K562 (cell line): ENCODE measurements around the gene BAG2. TPM values are rescaled to one million over a fixed set of nuclear protein-coding genes. Genes with fewer than 3 reads are reported as not detected.

Source experiments
- ATAC-seq: fragments of 200-7000 bp; cut with Tn5 transposase; 3 replicates; pipeline ENCODE4 v1.9.1; 2020; ENCODE audit warnings: moderate library complexity
- BruUV-seq: library from RNA; stranded (reverse); fragments of 400-500 nt; replicated peaks from 2 replicates; lab custom pipeline; 2021; lab: Mats Ljungman, UMichigan
- CTCF ChIA-PET: fragments of 300-600 bp; formaldehyde crosslinking; extraction: SDS; loops from one replicate; lab custom pipeline; 2021; ENCODE audit warnings: low intra/inter-chr PET ratio; lab: Yijun Ruan, JAX
- POLR2A ChIA-PET: fragments of 300-600, 350-650 bp; sonication (Branson Sonifier 250); formaldehyde crosslinking; extraction: SDS; loops from one replicate; lab custom pipeline; 2021; ENCODE audit warnings: antibody characterized with exemption, inconsistent platforms; lab: Yijun Ruan, JAX
- DNase-seq, 4 experiments: peaks; one replicate each; pipeline versions ENCODE4 v3.0.0 to v3.0.0-alpha.2; 2011 to 2018; ENCODE audit warnings: low spot score in 3 of 4, mixed read lengths in 3 of 4; ENCODE audit errors: extremely low read depth in 1 of 4
- FAIRE-seq: peaks from 2 replicates; lab custom pipeline; 2011; peaks lifted over from hg19 to GRCh38; lab: Jason Lieb, UNC
- H2AFZ ChIP-seq: 2 replicates; pipeline ENCODE4 v1.6.0; 2011; ENCODE audit warnings: low read depth, low read length, control low read depth, inconsistent platforms
- H3K27ac ChIP-seq: fragments of 200-600 bp; 3 replicates; pipeline ENCODE4 v1.8.0; 2011; ENCODE audit warnings: low read depth, mild to moderate bottlenecking, control low read depth, inconsistent platforms, low read length, moderate library complexity, mixed read lengths; ENCODE audit errors: extremely low read depth
- H3K27me3 ChIP-seq, 2 experiments: fragments of 300-600 bp in 1 of 2; 2 replicates in 1 of 2; 3 replicates in 1 of 2; pipeline versions ENCODE4 v1.6.0 to v1.8.0; 2011; ENCODE audit warnings: inconsistent platforms in 2 of 2, low read length in 2 of 2, mild to moderate bottlenecking in 1 of 2, mixed read lengths in 1 of 2, moderate library complexity in 1 of 2; ENCODE audit not compliant: control insufficient read depth in 2 of 2, insufficient read depth in 2 of 2
- H3K36me3 ChIP-seq: fragments of 300-600 bp; 3 replicates; pipeline ENCODE4 v1.8.0; 2011; ENCODE audit warnings: mild to moderate bottlenecking, low read length, inconsistent platforms; ENCODE audit not compliant: control insufficient read depth, insufficient read depth
- H3K4me1 ChIP-seq, 2 experiments: fragments of 200-600 bp in 1 of 2; replicated peaks in 1 of 2; 2 replicates in 1 of 2; 3 replicates in 1 of 2; pipeline versions ENCODE4 v1.5.1 to v1.8.0; 2011; ENCODE audit warnings: inconsistent platforms in 2 of 2, low read length in 2 of 2, mild to moderate bottlenecking in 1 of 2, mixed read lengths in 1 of 2, moderate library complexity in 1 of 2; ENCODE audit not compliant: control insufficient read depth in 2 of 2, insufficient read depth in 2 of 2
- H3K4me2 ChIP-seq: 2 replicates; pipeline ENCODE4 v1.6.1; 2011; ENCODE audit warnings: low read length, control low read depth, inconsistent platforms, mixed read lengths; ENCODE audit not compliant: insufficient read depth
- H3K4me3 ChIP-seq: fragments of 200-600 bp; sonication (generic), shearing (Covaris generic); 2 replicates; pipeline ENCODE4 v1.5.1; 2016; ENCODE audit warnings: control low read depth, inconsistent platforms
- H3K79me2 ChIP-seq: fragments of 200-600 bp; 3 replicates; pipeline ENCODE4 v1.8.0; 2011; ENCODE audit warnings: low read length, inconsistent platforms; ENCODE audit not compliant: control insufficient read depth, insufficient read depth
- H3K9ac ChIP-seq, 2 experiments: 2 replicates each; pipeline versions ENCODE4 v1.6.0 to v1.6.1; 2011; ENCODE audit warnings: low read depth in 2 of 2, low read length in 2 of 2, control low read depth in 1 of 2, inconsistent platforms in 1 of 2, mild to moderate bottlenecking in 1 of 2, mixed read lengths in 1 of 2; ENCODE audit not compliant: insufficient read depth in 1 of 2
- H3K9me1 ChIP-seq: one replicate; pipeline ENCODE4 v1.6.0; 2011; ENCODE audit warnings: inconsistent platforms, mild to moderate bottlenecking, low read length, moderate library complexity; ENCODE audit not compliant: control insufficient read depth, insufficient read depth
- H3K9me3 ChIP-seq: replicated peaks from 2 replicates; pipeline ENCODE4 v1.5.1; 2011; ENCODE audit warnings: low read depth, low read length, inconsistent platforms; ENCODE audit not compliant: control insufficient read depth, insufficient read depth
- H4K20me1 ChIP-seq: replicated peaks from 2 replicates; pipeline ENCODE4 v1.6.1; 2011; ENCODE audit warnings: low read length, inconsistent platforms, mixed read lengths; ENCODE audit not compliant: control insufficient read depth, insufficient read depth
- ARID2 ChIP-seq: fragments of 450-650 bp; IDR thresholded peaks from 2 replicates; pipeline ENCODE4 v1.6.1; 2017; ENCODE audit warnings: antibody characterized with exemption, mild to moderate bottlenecking
- HDAC8 ChIP-seq: fragments of 450-650 bp; IDR thresholded peaks from 2 replicates; pipeline ENCODE4 v1.6.1; 2016; ENCODE audit warnings: mild to moderate bottlenecking, missing genetic modification characterization, moderate library complexity, missing compliant biosample characterization
- SAP30 ChIP-seq: fragments of 200-600 bp; sonication (generic); IDR thresholded peaks from 2 replicates; pipeline ENCODE4 v1.6.1; 2012; ENCODE audit warnings: borderline replicate concordance, low read depth, mild to moderate bottlenecking, moderate library complexity, low read length, control low read depth, inconsistent platforms; ENCODE audit not compliant: insufficient read depth, poor library complexity, severe bottlenecking
- ZBTB40 ChIP-seq, 2 experiments: fragments of 450-650 bp in 1 of 2; sonication (generic) in 1 of 2; formaldehyde crosslinking in 1 of 2; IDR thresholded peaks; 2 replicates each; pipeline versions ENCODE4 v1.7.1 to v1.9.0; 2016 to 2022; ENCODE audit warnings: inconsistent platforms in 1 of 2, mild to moderate bottlenecking in 1 of 2, missing genetic modification reagents in 1 of 2
- ZNF197 ChIP-seq: fragments of 200-800 bp; sonication (Bioruptor generic); IDR thresholded peaks from 2 replicates; pipeline ENCODE4 v1.6.1; 2016; ENCODE audit warnings: low read depth, missing genetic modification characterization, missing compliant biosample characterization
- ZNF280A ChIP-seq: fragments of 450-650 bp; IDR thresholded peaks from 2 replicates; pipeline ENCODE4 v1.6.1; 2018; ENCODE audit warnings: mild to moderate bottlenecking, low read depth; ENCODE audit not compliant: partially characterized antibody
- ZNF445 ChIP-seq: fragments of 250-450 bp; sonication (Bioruptor Pico); IDR thresholded peaks from 2 replicates; pipeline ENCODE4 v1.4.0; 2020; ENCODE audit warnings: low read depth, mild to moderate bottlenecking, moderate library complexity
- WGBS: fragments of 100-300 bp; shearing (Covaris generic); methylation state at CpG from one replicate; pipeline ENCODE4 v1.1.6; 2016; ENCODE audit warnings: low coverage, mixed read lengths; ENCODE audit not compliant: insufficient coverage; ENCODE audit errors: missing lambda C conversion rate; 5-methylcytosine and 5-hydroxymethylcytosine counted together
- in situ Hi-C: fragments of 300-500 bp; cut with MboI; formaldehyde crosslinking; loops from 4 replicates; pipeline ENCODE4 v1.15.0; 2018; ENCODE audit warnings: inconsistent platforms, mixed read lengths
- intact Hi-C: fragments of 100-400 bp; cut with micrococcal nuclease; formaldehyde crosslinking; loops from 2 replicates; pipeline ENCODE4 v1.14.2; 2022
- polyA plus RNA-seq, 8 experiments: library from polyadenylated mRNA; depleted of rRNA in 4 of 8; stranded (reverse) in 5 of 8; unstranded in 3 of 8; fragments of >200 nt; fragmentation: Nextera tagmentation in 2 of 8; fragmentation: Illumina TruSeq in 1 of 8; extraction: Ambion mirVana in 2 of 8; extraction: Trizol in 1 of 8; gene quantifications; 2 replicates each; pipeline versions ENCODE4 v1.2.1 to v1.2.3, GENCODE V29; 2011 to 2014; ENCODE audit warnings: inconsistent platforms in 1 of 8, missing spikeins in 1 of 8
- total RNA-seq, 7 experiments: library from RNA; depleted of rRNA in 6 of 7; stranded (reverse); fragments of >200 nt in 6 of 7; fragmentation: Illumina TruSeq in 2 of 7; extraction: Trizol in 2 of 7; gene quantifications; 2 replicates each; pipeline versions ENCODE4 v1.2.1 to v1.2.3, GENCODE V29; 2011 to 2021; ENCODE audit warnings: low replicate concordance in 1 of 7

Gene BAG2
- total and polyA plus RNA-seq, 9 of the 15 experiments (the other 6 are each of a cell fraction or from before 2014, with no cell fraction given), result 12.8 to 20.7 (median 17.6) TPM

DNA sequence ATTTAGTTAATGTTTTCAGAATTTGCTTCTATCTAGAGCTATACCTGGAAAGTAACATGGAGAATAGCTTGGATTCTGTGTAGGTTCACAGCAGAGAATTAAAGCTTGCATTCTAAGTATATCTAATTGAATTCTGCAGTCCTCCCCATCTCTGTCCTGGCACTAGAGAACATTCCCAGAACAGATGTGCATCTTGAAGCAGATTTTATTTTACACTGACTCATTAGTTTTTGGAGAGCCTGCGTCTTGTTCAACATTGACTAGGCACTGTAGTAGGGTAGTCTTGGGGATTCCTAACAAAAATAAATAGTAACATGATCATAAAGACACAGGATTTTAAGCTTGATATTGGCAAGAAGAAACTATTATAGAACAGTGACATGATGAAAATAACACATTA is 36.2 kb upstream of the BAG2 start:
- WGBS, result 90% methylated on average over 1 of the region's 1 CpG
- ChIA-PET CTCF (no interaction called here), POLR2A (no interaction called here)
- Histone ChIP-seq H3K9me3 (no peaks in the 10 kb centered on the region), H3K9me1 (no peaks in the 10 kb centered on the region), H3K79me2 (0 out of 3 replicates have a peak, but pooled peaks cover under 1% of the 10 kb centered on the region), H2AFZ (no peak overlapping the region), H4K20me1 (no peaks in the 10 kb centered on the region), H3K4me2 (no peak overlapping the region), H3K4me3 (no peak overlapping the region), H3K27ac (no peak overlapping the region), H3K27me3 (no peaks in the 10 kb centered on the region), H3K36me3 (peaks cover 57% of the 10 kb centered on the region), H3K4me1 (no peaks in the 10 kb centered on the region), H3K9ac (no peak overlapping the region)
- BruUV-seq, result no TSS peak
- intact Hi-C loops (no loop called here), in situ Hi-C loops (no loop called here)
- ATAC-seq (no peak), FAIRE-seq (no peak), DNase-seq (no peak)
- TF ChIP-seq ZNF280A (no peak), ARID2 (no peak), ZBTB40 (IDR thresholded peaks at IDR 0.05) (no peak), ZBTB40 (CRISPR knock-in tag; IDR thresholded peaks at IDR 0.05) (no peak), ZNF445 (CRISPR knock-in tag) (no peak), ZNF197 (CRISPR knock-in tag) (no peak), SAP30 (no peak), HDAC8 (tag) (no peak)
